HG03565 (cell line): ENCODE measurements around the gene OR51B4.
"Not testable (repeated sequence)": the region's sequence is repeated elsewhere in the genome, so short reads cannot be mapped to it uniquely, and the experiment has no call there.

ENCODE experiments used
- ATAC-seq: cut with Tn5 transposase; IDR thresholded peaks from one replicate; pipeline ENCODE4 v1.9.1; 2021; ENCODE audit warnings: mild to moderate bottlenecking, moderate library complexity; ENCODE audit not compliant: unreplicated experiment

The OR51B4 gene

GRCh38 chr11:5275369-5276110 is 26.2 kb downstream of the OR51B4 start:
- ATAC-seq, result no peak

GRCh38 chr11:5274395-5274794 is 27.4 kb downstream of the OR51B4 start:
- no peak for ATAC-seq

GRCh38 chr11:5272395-5273017 is 29.2 kb downstream of the OR51B4 start:
- no peak for ATAC-seq

- ATAC-seq, result no peak
Observed at GRCh38 chr11:5269715-5270147, 32.0 kb downstream of the OR51B4 start, which contains the start of gene HBE1. Gene HBE1 (minus strand): TSS chr11:5269945. CDS start chr11:5269890, 55 bp downstream.

- no peak for ATAC-seq
Observed at GRCh38 chr11:5267033-5267563, 34.6 kb downstream of the OR51B4 start.

GRCh38 chr11:5266609-5267008 is 35.1 kb downstream of the OR51B4 start:
- ATAC-seq, result no peak

- ATAC-seq, result no peak
Observed at GRCh38 chr11:5265832-5266231, 35.9 kb downstream of the OR51B4 start.

- ATAC-seq, result no peak
Observed at GRCh38 chr11:5258543-5259262, 43.0 kb downstream of the OR51B4 start.

- ATAC-seq, result no peak
Observed at GRCh38 chr11:5257296-5257695, 44.5 kb downstream of the OR51B4 start.

GRCh38 chr11:5254646-5255413 is 46.9 kb downstream of the OR51B4 start, which contains the start of gene HBG2:
Gene HBG2 (minus strand): TSS chr11:5254781. CDS start chr11:5254728, 53 bp downstream.
- ATAC-seq, result not testable (repeated sequence)

GRCh38 chr11:5254023-5254422 is 47.7 kb downstream of the OR51B4 start:
- not testable (repeated sequence) for ATAC-seq

GRCh38 chr11:5253440-5253839 is 48.3 kb downstream of the OR51B4 start:
- ATAC-seq, result not testable (repeated sequence)

GRCh38 chr11:5252919-5253265 is 48.9 kb downstream of the OR51B4 start:
- ATAC-seq, result no peak

- ATAC-seq, result no peak
Observed at GRCh38 chr11:5252192-5252918, 49.4 kb downstream of the OR51B4 start.

- ATAC-seq, result no peak
Observed at GRCh38 chr11:5251746-5252145, 50.0 kb downstream of the OR51B4 start.
